ENCODE measurements around the gene HSPA6.
"Not testable (repeated sequence)": the region's sequence is repeated elsewhere in the genome, so short reads cannot be mapped to it uniquely, and the experiment has no call there.

DNA sequence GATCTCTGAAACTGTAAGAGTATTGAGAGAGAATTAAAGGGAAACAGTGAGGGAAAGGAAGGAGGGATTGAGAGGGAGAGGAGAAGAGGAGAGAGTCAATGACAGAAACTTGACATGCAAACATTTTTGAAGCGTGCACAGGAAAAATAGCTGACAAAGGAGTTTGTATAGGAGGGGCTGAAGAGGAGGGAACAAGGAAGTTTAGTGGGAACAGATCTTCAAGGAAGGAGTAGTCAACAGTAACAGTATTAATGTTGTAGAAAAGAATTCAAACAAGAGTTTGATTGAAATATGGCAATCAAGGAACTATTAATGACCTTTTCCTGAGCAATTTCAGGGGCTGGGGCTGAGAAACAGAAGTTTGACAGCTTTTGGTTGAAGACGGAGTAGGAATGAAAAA is 29.3 kb downstream of the HSPA6 start:
- not testable (repeated sequence) for TF ChIP-seq POLR2AphosphoS5 (IDR thresholded peaks at IDR 0.05; ENCODE audit: low read depth); JUNB (IDR thresholded peaks at IDR 0.05; ENCODE audit: unreplicated experiment); CREB1 (CRISPR knock-in tag; IDR thresholded peaks at IDR 0.05; ENCODE audit: low read depth); EZH2 (IDR thresholded peaks at IDR 0.05; ENCODE audit: low read depth, unreplicated experiment); ZNF331 (CRISPR knock-in tag; IDR thresholded peaks at IDR 0.05; ENCODE audit: low read depth); EZH2phosphoT487 (IDR thresholded peaks at IDR 0.05; ENCODE audit: unreplicated experiment); ZNF114 (CRISPR knock-in tag; IDR thresholded peaks at IDR 0.05); NANOG (IDR thresholded peaks at IDR 0.05; ENCODE audit: borderline replicate concordance)
- TF ChIP-seq, protein P1, sequence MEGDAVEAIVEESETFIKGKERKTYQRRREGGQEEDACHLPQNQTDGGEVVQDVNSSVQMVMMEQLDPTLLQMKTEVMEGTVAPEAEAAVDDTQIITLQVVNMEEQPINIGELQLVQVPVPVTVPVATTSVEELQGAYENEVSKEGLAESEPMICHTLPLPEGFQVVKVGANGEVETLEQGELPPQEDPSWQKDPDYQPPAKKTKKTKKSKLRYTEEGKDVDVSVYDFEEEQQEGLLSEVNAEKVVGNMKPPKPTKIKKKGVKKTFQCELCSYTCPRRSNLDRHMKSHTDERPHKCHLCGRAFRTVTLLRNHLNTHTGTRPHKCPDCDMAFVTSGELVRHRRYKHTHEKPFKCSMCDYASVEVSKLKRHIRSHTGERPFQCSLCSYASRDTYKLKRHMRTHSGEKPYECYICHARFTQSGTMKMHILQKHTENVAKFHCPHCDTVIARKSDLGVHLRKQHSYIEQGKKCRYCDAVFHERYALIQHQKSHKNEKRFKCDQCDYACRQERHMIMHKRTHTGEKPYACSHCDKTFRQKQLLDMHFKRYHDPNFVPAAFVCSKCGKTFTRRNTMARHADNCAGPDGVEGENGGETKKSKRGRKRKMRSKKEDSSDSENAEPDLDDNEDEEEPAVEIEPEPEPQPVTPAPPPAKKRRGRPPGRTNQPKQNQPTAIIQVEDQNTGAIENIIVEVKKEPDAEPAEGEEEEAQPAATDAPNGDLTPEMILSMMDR (conservative IDR thresholded peaks at IDR 0.05; ENCODE audit: low read depth in 2 of 2): not testable (repeated sequence)
- TF ChIP-seq, protein P2, sequence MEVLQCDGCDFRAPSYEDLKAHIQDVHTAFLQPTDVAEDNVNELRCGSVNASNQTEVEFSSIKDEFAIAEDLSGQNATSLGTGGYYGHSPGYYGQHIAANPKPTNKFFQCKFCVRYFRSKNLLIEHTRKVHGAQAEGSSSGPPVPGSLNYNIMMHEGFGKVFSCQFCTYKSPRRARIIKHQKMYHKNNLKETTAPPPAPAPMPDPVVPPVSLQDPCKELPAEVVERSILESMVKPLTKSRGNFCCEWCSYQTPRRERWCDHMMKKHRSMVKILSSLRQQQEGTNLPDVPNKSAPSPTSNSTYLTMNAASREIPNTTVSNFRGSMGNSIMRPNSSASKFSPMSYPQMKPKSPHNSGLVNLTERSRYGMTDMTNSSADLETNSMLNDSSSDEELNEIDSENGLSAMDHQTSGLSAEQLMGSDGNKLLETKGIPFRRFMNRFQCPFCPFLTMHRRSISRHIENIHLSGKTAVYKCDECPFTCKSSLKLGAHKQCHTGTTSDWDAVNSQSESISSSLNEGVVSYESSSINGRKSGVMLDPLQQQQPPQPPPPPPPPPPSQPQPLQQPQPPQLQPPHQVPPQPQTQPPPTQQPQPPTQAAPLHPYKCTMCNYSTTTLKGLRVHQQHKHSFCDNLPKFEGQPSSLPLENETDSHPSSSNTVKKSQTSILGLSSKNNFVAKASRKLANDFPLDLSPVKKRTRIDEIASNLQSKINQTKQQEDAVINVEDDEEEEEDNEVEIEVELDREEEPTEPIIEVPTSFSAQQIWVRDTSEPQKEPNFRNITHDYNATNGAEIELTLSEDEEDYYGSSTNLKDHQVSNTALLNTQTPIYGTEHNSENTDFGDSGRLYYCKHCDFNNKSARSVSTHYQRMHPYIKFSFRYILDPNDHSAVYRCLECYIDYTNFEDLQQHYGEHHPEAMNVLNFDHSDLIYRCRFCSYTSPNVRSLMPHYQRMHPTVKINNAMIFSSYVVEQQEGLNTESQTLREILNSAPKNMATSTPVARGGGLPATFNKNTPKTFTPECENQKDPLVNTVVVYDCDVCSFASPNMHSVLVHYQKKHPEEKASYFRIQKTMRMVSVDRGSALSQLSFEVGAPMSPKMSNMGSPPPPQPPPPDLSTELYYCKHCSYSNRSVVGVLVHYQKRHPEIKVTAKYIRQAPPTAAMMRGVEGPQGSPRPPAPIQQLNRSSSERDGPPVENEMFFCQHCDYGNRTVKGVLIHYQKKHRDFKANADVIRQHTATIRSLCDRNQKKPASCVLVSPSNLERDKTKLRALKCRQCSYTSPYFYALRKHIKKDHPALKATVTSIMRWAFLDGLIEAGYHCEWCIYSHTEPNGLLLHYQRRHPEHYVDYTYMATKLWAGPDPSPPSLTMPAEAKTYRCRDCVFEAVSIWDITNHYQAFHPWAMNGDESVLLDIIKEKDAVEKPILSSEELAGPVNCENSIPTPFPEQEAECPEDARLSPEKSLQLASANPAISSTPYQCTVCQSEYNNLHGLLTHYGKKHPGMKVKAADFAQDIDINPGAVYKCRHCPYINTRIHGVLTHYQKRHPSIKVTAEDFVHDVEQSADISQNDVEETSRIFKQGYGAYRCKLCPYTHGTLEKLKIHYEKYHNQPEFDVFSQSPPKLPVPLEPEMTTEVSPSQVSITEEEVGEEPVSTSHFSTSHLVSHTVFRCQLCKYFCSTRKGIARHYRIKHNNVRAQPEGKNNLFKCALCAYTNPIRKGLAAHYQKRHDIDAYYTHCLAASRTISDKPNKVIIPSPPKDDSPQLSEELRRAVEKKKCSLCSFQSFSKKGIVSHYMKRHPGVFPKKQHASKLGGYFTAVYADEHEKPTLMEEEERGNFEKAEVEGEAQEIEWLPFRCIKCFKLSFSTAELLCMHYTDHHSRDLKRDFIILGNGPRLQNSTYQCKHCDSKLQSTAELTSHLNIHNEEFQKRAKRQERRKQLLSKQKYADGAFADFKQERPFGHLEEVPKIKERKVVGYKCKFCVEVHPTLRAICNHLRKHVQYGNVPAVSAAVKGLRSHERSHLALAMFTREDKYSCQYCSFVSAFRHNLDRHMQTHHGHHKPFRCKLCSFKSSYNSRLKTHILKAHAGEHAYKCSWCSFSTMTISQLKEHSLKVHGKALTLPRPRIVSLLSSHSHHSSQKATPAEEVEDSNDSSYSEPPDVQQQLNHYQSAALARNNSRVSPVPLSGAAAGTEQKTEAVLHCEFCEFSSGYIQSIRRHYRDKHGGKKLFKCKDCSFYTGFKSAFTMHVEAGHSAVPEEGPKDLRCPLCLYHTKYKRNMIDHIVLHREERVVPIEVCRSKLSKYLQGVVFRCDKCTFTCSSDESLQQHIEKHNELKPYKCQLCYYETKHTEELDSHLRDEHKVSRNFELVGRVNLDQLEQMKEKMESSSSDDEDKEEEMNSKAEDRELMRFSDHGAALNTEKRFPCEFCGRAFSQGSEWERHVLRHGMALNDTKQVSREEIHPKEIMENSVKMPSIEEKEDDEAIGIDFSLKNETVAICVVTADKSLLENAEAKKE (CRISPR knock-in tag; IDR thresholded peaks at IDR 0.05): not testable (repeated sequence)
- TF ChIP-seq, protein P3, sequence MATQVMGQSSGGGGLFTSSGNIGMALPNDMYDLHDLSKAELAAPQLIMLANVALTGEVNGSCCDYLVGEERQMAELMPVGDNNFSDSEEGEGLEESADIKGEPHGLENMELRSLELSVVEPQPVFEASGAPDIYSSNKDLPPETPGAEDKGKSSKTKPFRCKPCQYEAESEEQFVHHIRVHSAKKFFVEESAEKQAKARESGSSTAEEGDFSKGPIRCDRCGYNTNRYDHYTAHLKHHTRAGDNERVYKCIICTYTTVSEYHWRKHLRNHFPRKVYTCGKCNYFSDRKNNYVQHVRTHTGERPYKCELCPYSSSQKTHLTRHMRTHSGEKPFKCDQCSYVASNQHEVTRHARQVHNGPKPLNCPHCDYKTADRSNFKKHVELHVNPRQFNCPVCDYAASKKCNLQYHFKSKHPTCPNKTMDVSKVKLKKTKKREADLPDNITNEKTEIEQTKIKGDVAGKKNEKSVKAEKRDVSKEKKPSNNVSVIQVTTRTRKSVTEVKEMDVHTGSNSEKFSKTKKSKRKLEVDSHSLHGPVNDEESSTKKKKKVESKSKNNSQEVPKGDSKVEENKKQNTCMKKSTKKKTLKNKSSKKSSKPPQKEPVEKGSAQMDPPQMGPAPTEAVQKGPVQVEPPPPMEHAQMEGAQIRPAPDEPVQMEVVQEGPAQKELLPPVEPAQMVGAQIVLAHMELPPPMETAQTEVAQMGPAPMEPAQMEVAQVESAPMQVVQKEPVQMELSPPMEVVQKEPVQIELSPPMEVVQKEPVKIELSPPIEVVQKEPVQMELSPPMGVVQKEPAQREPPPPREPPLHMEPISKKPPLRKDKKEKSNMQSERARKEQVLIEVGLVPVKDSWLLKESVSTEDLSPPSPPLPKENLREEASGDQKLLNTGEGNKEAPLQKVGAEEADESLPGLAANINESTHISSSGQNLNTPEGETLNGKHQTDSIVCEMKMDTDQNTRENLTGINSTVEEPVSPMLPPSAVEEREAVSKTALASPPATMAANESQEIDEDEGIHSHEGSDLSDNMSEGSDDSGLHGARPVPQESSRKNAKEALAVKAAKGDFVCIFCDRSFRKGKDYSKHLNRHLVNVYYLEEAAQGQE (IDR thresholded peaks at IDR 0.05; ENCODE audit: unreplicated experiment): not testable (repeated sequence)
- TF ChIP-seq, protein P4, sequence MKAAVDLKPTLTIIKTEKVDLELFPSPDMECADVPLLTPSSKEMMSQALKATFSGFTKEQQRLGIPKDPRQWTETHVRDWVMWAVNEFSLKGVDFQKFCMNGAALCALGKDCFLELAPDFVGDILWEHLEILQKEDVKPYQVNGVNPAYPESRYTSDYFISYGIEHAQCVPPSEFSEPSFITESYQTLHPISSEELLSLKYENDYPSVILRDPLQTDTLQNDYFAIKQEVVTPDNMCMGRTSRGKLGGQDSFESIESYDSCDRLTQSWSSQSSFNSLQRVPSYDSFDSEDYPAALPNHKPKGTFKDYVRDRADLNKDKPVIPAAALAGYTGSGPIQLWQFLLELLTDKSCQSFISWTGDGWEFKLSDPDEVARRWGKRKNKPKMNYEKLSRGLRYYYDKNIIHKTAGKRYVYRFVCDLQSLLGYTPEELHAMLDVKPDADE (IDR thresholded peaks at IDR 0.05): not testable (repeated sequence)

Data from GM23338 (cell line).